Measurements from ENCODE around the gene GPR25.

The GPR25 gene

GRCh38 chr1:200897259-200897658, 24.5 kb downstream of the GPR25 start:
- no peak for DNase-seq
- WGBS (ENCODE audit: insufficient coverage) = 100% methylated on average over 5 of the region's 5 CpGs
- Histone ChIP-seq H3K27ac (ENCODE audit: insufficient read depth in 1 of 2, low read depth in 1 of 2, low read length in 2 of 2, poor library complexity in 1 of 2, severe bottlenecking in 2 of 2) (no peak overlapping the region), H3K4me1 (ENCODE audit: control extremely low read depth in 1 of 4, control insufficient read depth in 4 of 4, insufficient read depth in 4 of 4, low read length in 3 of 4) (peaks cover 0 to 36% (median 7%) of the 10 kb centered on the region in 4 experiments), H3K9me3 (ENCODE audit: control extremely low read depth in 1 of 5, control insufficient read depth in 4 of 5, insufficient read depth in 2 of 5, low read depth in 1 of 5, low read length in 4 of 5) (no peaks in the 10 kb centered on the region), H3K36me3 (ENCODE audit: control insufficient read depth in 4 of 4, insufficient read depth in 4 of 4, low read length in 3 of 4) (no peaks in the 10 kb centered on the region), H3K4me3 (ENCODE audit: control insufficient read depth in 1 of 7, extremely low read depth in 1 of 7, insufficient read depth in 4 of 7, low read depth in 2 of 7, low read length in 6 of 7) (no peak overlapping the region), H3K27me3 (replicated peaks in 2 of 5; ENCODE audit: control insufficient read depth in 4 of 5, insufficient read depth in 5 of 5, low read length in 4 of 5) (peaks cover 0 to 29% (median 9%) of the 10 kb centered on the region in 5 experiments)
- CTCF ChIA-PET = no interaction called here
- POLR2A ChIA-PET = no interaction called here

GRCh38 chr1:200899015-200899386, 26.2 kb downstream of the GPR25 start:
- Histone ChIP-seq H3K4me1 (ENCODE audit: control extremely low read depth in 1 of 4, control insufficient read depth in 4 of 4, insufficient read depth in 4 of 4, low read length in 3 of 4) (peaks cover 0 to 37% (median 7%) of the 10 kb centered on the region in 4 experiments), H3K27ac (ENCODE audit: insufficient read depth in 1 of 2, low read depth in 1 of 2, low read length in 2 of 2, poor library complexity in 1 of 2, severe bottlenecking in 2 of 2) (no peak overlapping the region), H3K9me3 (ENCODE audit: control extremely low read depth in 1 of 5, control insufficient read depth in 4 of 5, insufficient read depth in 2 of 5, low read depth in 1 of 5, low read length in 4 of 5) (no peaks in the 10 kb centered on the region), H3K36me3 (ENCODE audit: control insufficient read depth in 4 of 4, insufficient read depth in 4 of 4, low read length in 3 of 4) (no peaks in the 10 kb centered on the region), H3K4me3 (ENCODE audit: control insufficient read depth in 1 of 7, extremely low read depth in 1 of 7, insufficient read depth in 4 of 7, low read depth in 2 of 7, low read length in 6 of 7) (no peak overlapping the region), H3K27me3 (replicated peaks in 2 of 5; ENCODE audit: control insufficient read depth in 4 of 5, insufficient read depth in 5 of 5, low read length in 4 of 5) (peaks cover 0 to 13% (median 0%) of the 10 kb centered on the region in 5 experiments)
- CTCF ChIA-PET = no interaction called here
- WGBS (ENCODE audit: insufficient coverage) = no CpG with 5 or more reads among the region's 3 CpGs
- POLR2A ChIA-PET = no interaction called here
- DNase-seq = no peak

- 87% methylated on average over 10 of the region's 10 CpGs for WGBS (ENCODE audit: insufficient coverage)
- DNase-seq = no peak
- peaks cover 0 to 8% (median 0%) of the 10 kb centered on the region in 5 experiments for H3K27me3 ChIP-seq (replicated peaks in 2 of 5; ENCODE audit: control insufficient read depth in 4 of 5, insufficient read depth in 5 of 5, low read length in 4 of 5)
- CTCF ChIA-PET = interaction anchor here (1.4 to 2.0 kb wide), 2 partner anchors 8 to 11 kb away, joined by 4 to 10 read pairs; no protein-coding TSS in a partner anchor
- H3K9me3 ChIP-seq (ENCODE audit: control extremely low read depth in 1 of 5, control insufficient read depth in 4 of 5, insufficient read depth in 2 of 5, low read depth in 1 of 5, low read length in 4 of 5) = no peaks in the 10 kb centered on the region
- H3K4me1 ChIP-seq (ENCODE audit: control extremely low read depth in 1 of 4, control insufficient read depth in 4 of 4, insufficient read depth in 4 of 4, low read length in 3 of 4) = peaks cover 0 to 37% (median 7%) of the 10 kb centered on the region in 4 experiments
- no peaks in the 10 kb centered on the region for H3K36me3 ChIP-seq (ENCODE audit: control insufficient read depth in 4 of 4, insufficient read depth in 4 of 4, low read length in 3 of 4)
- POLR2A ChIA-PET = no interaction called here
- H3K4me3 ChIP-seq (ENCODE audit: control insufficient read depth in 1 of 7, extremely low read depth in 1 of 7, insufficient read depth in 4 of 7, low read depth in 2 of 7, low read length in 6 of 7) = no peak overlapping the region
- no peak overlapping the region for H3K27ac ChIP-seq (ENCODE audit: insufficient read depth in 1 of 2, low read depth in 1 of 2, low read length in 2 of 2, poor library complexity in 1 of 2, severe bottlenecking in 2 of 2)
Measured at GRCh38 chr1:200899451-200899915, 26.7 kb downstream of the GPR25 start.

GRCh38 chr1:200899954-200900867, 27.4 kb downstream of the GPR25 start:
- H3K36me3 ChIP-seq (ENCODE audit: control insufficient read depth in 4 of 4, insufficient read depth in 4 of 4, low read length in 3 of 4) = no peaks in the 10 kb centered on the region
- no peak for DNase-seq
- no peak overlapping the region for H3K27ac ChIP-seq (ENCODE audit: insufficient read depth in 1 of 2, low read depth in 1 of 2, low read length in 2 of 2, poor library complexity in 1 of 2, severe bottlenecking in 2 of 2)
- H3K27me3 ChIP-seq (replicated peaks in 2 of 5; ENCODE audit: control insufficient read depth in 4 of 5, insufficient read depth in 5 of 5, low read length in 4 of 5) = peaks cover 0 to 4% (median 0%) of the 10 kb centered on the region in 5 experiments
- ChIA-PET POLR2A (no interaction called here), CTCF (interaction anchor here (0.6 to 2.0 kb wide), 3 partner anchors 9 to 1671 kb away, joined by 3 to 10 read pairs (median 4); no protein-coding TSS in a partner anchor)
- no peak overlapping the region for H3K4me3 ChIP-seq (ENCODE audit: control insufficient read depth in 1 of 7, extremely low read depth in 1 of 7, insufficient read depth in 4 of 7, low read depth in 2 of 7, low read length in 6 of 7)
- 96% methylated on average over 14 of the region's 16 CpGs for WGBS (ENCODE audit: insufficient coverage)
- H3K9me3 ChIP-seq (ENCODE audit: control extremely low read depth in 1 of 5, control insufficient read depth in 4 of 5, insufficient read depth in 2 of 5, low read depth in 1 of 5, low read length in 4 of 5) = no peaks in the 10 kb centered on the region
- peaks cover 0 to 37% (median 7%) of the 10 kb centered on the region in 4 experiments for H3K4me1 ChIP-seq (ENCODE audit: control extremely low read depth in 1 of 4, control insufficient read depth in 4 of 4, insufficient read depth in 4 of 4, low read length in 3 of 4)

GRCh38 chr1:200900877-200901276, 28.1 kb downstream of the GPR25 start:
- no peak for DNase-seq
- CTCF ChIA-PET = interaction anchor here (1.4 to 2.0 kb wide), 2 partner anchors 9 to 12 kb away, joined by 4 to 10 read pairs; no protein-coding TSS in a partner anchor
- 95% methylated on average over 16 of the region's 17 CpGs for WGBS (ENCODE audit: insufficient coverage)
- POLR2A ChIA-PET = no interaction called here
- Histone ChIP-seq H3K4me1 (ENCODE audit: control extremely low read depth in 1 of 4, control insufficient read depth in 4 of 4, insufficient read depth in 4 of 4, low read length in 3 of 4) (peaks cover 0 to 36% (median 5%) of the 10 kb centered on the region in 4 experiments), H3K27ac (ENCODE audit: insufficient read depth in 1 of 2, low read depth in 1 of 2, low read length in 2 of 2, poor library complexity in 1 of 2, severe bottlenecking in 2 of 2) (no peak overlapping the region), H3K4me3 (ENCODE audit: control insufficient read depth in 1 of 7, extremely low read depth in 1 of 7, insufficient read depth in 4 of 7, low read depth in 2 of 7, low read length in 6 of 7) (no peak overlapping the region), H3K36me3 (ENCODE audit: control insufficient read depth in 4 of 4, insufficient read depth in 4 of 4, low read length in 3 of 4) (no peaks in the 10 kb centered on the region), H3K27me3 (replicated peaks in 2 of 5; ENCODE audit: control insufficient read depth in 4 of 5, insufficient read depth in 5 of 5, low read length in 4 of 5) (no peaks in the 10 kb centered on the region), H3K9me3 (ENCODE audit: control extremely low read depth in 1 of 5, control insufficient read depth in 4 of 5, insufficient read depth in 2 of 5, low read depth in 1 of 5, low read length in 4 of 5) (no peaks in the 10 kb centered on the region)

GRCh38 chr1:200901350-200901749, 28.6 kb downstream of the GPR25 start:
- WGBS (ENCODE audit: insufficient coverage) = 100% methylated on average over 2 of the region's 5 CpGs
- Histone ChIP-seq H3K27ac (ENCODE audit: insufficient read depth in 1 of 2, low read depth in 1 of 2, low read length in 2 of 2, poor library complexity in 1 of 2, severe bottlenecking in 2 of 2) (no peak overlapping the region), H3K9me3 (ENCODE audit: control extremely low read depth in 1 of 5, control insufficient read depth in 4 of 5, insufficient read depth in 2 of 5, low read depth in 1 of 5, low read length in 4 of 5) (no peaks in the 10 kb centered on the region), H3K4me3 (ENCODE audit: control insufficient read depth in 1 of 7, extremely low read depth in 1 of 7, insufficient read depth in 4 of 7, low read depth in 2 of 7, low read length in 6 of 7) (no peak overlapping the region), H3K27me3 (replicated peaks in 2 of 5; ENCODE audit: control insufficient read depth in 4 of 5, insufficient read depth in 5 of 5, low read length in 4 of 5) (no peaks in the 10 kb centered on the region), H3K36me3 (ENCODE audit: control insufficient read depth in 4 of 4, insufficient read depth in 4 of 4, low read length in 3 of 4) (no peaks in the 10 kb centered on the region), H3K4me1 (ENCODE audit: control extremely low read depth in 1 of 4, control insufficient read depth in 4 of 4, insufficient read depth in 4 of 4, low read length in 3 of 4) (peaks cover 0 to 34% (median 5%) of the 10 kb centered on the region in 4 experiments)
- ChIA-PET POLR2A (no interaction called here), CTCF (interaction anchor here (1.5 to 2.0 kb wide), 2 partner anchors 10 to 15 kb away, joined by 4 to 10 read pairs; no protein-coding TSS in a partner anchor)
- no peak for DNase-seq

Data from common myeloid progenitor, CD34-positive (primary cell).